Measurements from ENCODE around the gene NEK7.

DNA sequence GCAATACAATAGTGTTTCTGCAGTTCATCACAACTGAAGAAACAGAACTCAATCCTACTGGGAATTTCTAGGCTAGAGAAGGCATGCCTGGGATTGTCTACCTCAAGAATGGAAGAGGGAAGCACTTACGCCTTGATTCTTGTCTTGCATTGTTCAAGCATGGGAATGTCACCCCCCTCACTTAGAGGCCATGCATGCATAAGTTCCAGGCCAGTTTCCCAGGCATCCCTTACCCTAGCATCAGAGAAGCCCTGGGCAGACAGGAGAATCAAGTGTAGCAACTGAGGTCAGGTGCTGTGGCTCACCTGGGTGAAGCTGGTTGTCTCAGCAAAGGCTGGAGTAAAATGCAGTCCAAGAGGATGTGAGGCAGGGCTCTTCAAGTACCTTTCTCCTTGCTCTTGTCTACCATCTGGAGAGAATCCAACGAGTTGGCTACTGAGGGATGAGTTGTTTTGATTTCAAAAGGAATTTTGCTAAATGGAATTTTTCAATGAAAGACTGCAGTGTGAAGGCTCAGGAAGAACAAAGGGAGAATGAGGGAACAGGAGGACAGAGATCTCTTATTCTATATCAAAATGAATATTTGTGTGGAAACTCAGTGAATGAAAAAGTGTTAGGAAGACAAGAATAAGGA, 174.3 kb downstream of the NEK7 start:
- TF ChIP-seq, protein P1, sequence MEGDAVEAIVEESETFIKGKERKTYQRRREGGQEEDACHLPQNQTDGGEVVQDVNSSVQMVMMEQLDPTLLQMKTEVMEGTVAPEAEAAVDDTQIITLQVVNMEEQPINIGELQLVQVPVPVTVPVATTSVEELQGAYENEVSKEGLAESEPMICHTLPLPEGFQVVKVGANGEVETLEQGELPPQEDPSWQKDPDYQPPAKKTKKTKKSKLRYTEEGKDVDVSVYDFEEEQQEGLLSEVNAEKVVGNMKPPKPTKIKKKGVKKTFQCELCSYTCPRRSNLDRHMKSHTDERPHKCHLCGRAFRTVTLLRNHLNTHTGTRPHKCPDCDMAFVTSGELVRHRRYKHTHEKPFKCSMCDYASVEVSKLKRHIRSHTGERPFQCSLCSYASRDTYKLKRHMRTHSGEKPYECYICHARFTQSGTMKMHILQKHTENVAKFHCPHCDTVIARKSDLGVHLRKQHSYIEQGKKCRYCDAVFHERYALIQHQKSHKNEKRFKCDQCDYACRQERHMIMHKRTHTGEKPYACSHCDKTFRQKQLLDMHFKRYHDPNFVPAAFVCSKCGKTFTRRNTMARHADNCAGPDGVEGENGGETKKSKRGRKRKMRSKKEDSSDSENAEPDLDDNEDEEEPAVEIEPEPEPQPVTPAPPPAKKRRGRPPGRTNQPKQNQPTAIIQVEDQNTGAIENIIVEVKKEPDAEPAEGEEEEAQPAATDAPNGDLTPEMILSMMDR (IDR thresholded peaks at IDR 0.05), result no peak
- no peak for TF ChIP-seq POLR2AphosphoS5 (IDR thresholded peaks at IDR 0.05)
